ENCODE data around the gene TEX264. TPM values are rescaled to one million over a fixed set of nuclear protein-coding genes. Genes with fewer than 3 reads are reported as not detected.

Gene TEX264, protein sequence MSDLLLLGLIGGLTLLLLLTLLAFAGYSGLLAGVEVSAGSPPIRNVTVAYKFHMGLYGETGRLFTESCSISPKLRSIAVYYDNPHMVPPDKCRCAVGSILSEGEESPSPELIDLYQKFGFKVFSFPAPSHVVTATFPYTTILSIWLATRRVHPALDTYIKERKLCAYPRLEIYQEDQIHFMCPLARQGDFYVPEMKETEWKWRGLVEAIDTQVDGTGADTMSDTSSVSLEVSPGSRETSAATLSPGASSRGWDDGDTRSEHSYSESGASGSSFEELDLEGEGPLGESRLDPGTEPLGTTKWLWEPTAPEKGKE
- total RNA-seq, result 24.2 and 30.2 TPM in 2 replicates

DNA sequence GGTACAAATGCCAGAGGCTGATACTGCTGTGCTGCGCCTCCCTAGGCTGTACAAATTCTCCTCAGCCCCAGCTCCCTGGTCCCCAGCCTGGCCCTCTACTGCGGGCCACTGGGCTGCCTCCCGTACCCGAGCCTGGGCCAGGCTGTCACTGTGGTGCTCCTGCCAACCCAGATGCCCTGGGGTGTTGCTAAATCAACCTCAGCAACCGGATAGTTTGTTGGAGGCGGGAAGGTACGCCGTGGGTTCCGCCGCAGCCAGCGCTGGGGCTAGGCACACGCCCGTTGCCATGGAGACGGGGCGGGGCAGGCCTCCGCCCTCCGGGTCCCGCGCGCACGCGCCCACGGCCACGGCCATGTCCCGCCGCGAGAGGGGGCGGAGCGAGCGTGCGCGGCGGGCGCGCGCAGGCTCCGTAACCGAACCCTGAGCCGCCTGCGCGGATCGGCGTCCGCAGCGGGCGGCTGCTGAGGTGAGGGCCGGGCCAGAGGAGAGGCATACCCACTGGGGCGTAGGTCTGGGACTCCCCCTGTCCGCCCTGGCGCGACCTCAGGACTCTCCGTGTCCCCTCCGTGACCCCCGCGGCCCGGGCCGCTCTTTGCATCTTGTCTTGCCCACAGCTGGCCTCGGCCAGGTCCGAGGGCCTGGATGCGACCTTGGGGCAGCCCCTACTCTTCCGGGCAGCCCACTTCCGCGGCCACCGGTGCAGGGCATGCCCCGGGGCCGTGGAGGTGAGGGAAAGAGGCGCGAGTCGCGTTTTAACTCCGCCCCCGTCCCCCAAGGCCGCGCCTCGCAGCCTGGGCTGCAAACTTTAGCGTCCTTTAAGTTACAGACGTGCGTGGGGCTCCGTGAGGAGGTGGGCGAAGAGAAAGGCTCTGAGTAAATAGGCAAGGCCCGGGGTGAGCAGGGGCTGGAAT, at the start of gene TEX264:
Gene TEX264, plus strand, starts transcription at position 430 of the 911 bp plus-strand sequence. CDS start 3,053 bp downstream, outside the sequence.

DNA sequence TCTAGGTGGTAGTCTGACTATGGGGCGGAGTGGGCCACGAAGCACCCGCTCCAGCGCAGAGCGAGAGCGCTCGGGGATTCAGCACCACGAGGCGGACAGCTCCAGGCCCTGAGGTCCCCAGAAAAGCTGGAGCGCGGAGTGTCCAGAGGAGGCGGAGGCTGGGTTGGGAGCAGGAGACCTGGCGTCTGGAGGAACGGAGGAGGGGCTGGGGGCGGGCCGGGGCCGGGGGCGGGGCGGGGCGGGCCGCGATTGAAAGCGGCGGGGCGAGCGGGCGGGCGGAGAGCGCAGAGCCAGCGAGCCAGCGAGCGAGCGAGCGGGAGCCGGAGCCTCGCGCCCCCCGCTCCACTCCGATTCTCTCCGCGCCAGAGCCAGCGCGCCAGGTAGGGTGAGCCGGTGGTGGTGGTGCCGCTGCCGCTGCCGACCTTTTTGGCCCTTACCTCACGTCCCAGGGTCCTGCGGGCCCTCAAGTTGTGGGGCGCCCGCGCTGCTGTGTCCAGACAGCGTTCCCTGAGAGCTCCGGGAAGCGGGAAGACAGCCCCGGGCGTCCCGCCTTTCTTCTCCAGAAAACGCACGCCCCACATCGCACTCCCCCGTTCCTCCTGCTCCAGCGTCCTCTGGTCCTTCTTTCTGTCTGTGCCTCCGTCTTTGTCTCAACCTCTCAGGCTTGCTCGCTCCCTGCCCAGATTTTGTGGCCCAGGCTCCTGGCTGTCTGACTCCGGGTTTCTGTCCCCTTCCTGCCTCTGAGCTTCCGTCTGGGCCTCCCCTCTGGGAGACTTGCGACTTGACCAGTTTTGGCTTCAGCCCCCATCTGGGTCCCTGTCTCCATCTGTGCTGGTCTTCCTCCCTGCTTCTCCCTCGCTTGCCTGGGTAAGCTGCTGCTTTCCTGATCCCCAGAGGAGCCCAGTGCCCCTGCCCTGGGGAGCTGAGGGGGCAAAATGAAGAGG, 36.0 kb downstream of the TEX264 start, which contains the start of gene GRM2:
Gene GRM2, plus strand, starts transcription at position 281 of the 944 bp plus-strand sequence. CDS start 1,916 bp downstream, outside the sequence.

Small RNA genes lying within 50 kb of the gene (small RNA-seq; reads per million reads assigned to genes)
- 37.4 reads per million, percentile 97 among the genes with 10 or more reads in this experiment for gene RNA5SP132

Other genes with a start within 250 kb of the TEX264 start
- 24.6 and 28.3 TPM in 2 replicates for gene DCAF1, start 171.2 kb upstream of the TEX264 start, total RNA-seq
- gene RAD54L2, start 132.5 kb upstream of the TEX264 start, total RNA-seq, result 35.8 and 38.1 TPM in 2 replicates
- under 0.01 TPM in 2 replicates for gene GRM2, start 35.8 kb downstream of the TEX264 start, total RNA-seq
- not detected in 2 replicates for gene IQCF6, start 108.0 kb downstream of the TEX264 start, total RNA-seq
- gene IQCF2, start 190.4 kb downstream of the TEX264 start, total RNA-seq, result not detected in 2 replicates
- gene IQCF5, start 204.3 kb downstream of the TEX264 start, total RNA-seq, result not detected in 2 replicates
- not detected in 2 replicates for gene IQCF1, start 232.1 kb downstream of the TEX264 start, total RNA-seq